Activated CD8-positive, alpha-beta T cell treated with anti-CD3 and anti-CD28 coated beads, Interleukin-2, amount 10 ng/mL, durations not matched to agents 7 days and 5 days (primary cell): ENCODE results near the gene TLCD3B. TPM values are rescaled to one million over a fixed set of nuclear protein-coding genes. Genes with fewer than 3 reads are reported as not detected.
A peak's percentile ranks its signal among the peaks of the same experiment; 100 is the strongest.

ENCODE experiments used
- ATAC-seq: fragments of 150-1000 bp; cut with Tn5 transposase; one replicate; pipeline ENCODE4 v1.10.0; 2021; ENCODE audit warnings: moderate library complexity
- CTCF ChIA-PET: fragments of 350-600 bp; sonication (Branson Sonifier 250); formaldehyde crosslinking; loops from one replicate; lab custom pipeline; 2021; ENCODE audit warnings: antibody characterized with exemption; lab: Charles Lee
- POLR2A ChIA-PET: fragments of 350-600 bp; sonication (Branson Sonifier 250); formaldehyde crosslinking; loops from one replicate; lab custom pipeline; 2021; ENCODE audit warnings: antibody characterized with exemption; lab: Charles Lee
- DNase-seq: peaks from one replicate; pipeline ENCODE4 v3.0.0-alpha.2; 2020
- H3K27ac Mint-ChIP-seq: one replicate; pipeline ENCODE4 v1.8.0; 2021; ENCODE audit warnings: mild to moderate bottlenecking, mixed read lengths
- H3K27me3 Mint-ChIP-seq: one replicate; pipeline ENCODE4 v1.8.0; 2021; ENCODE audit warnings: low read depth, mixed read lengths
- H3K36me3 Mint-ChIP-seq: one replicate; pipeline ENCODE4 v1.8.0; 2021; ENCODE audit warnings: low read depth, mixed read lengths
- H3K4me1 Mint-ChIP-seq: one replicate; pipeline ENCODE4 v1.8.0; 2021; ENCODE audit warnings: low read depth, mixed read lengths
- H3K4me3 Mint-ChIP-seq: one replicate; pipeline ENCODE4 v1.8.0; 2021; ENCODE audit warnings: mild to moderate bottlenecking, mixed read lengths
- H3K9me3 Mint-ChIP-seq: one replicate; pipeline ENCODE4 v1.8.0; 2022; ENCODE audit warnings: mixed read lengths; ENCODE audit not compliant: insufficient read depth
- total RNA-seq, 2 experiments: library from RNA; stranded (reverse); gene quantifications; one replicate each; pipeline ENCODE4 v1.2.3, GENCODE V29; 2021

TLCD3B gene
- total RNA-seq, 2 experiments from 2014 or later, result 4.6 TPM

DNA sequence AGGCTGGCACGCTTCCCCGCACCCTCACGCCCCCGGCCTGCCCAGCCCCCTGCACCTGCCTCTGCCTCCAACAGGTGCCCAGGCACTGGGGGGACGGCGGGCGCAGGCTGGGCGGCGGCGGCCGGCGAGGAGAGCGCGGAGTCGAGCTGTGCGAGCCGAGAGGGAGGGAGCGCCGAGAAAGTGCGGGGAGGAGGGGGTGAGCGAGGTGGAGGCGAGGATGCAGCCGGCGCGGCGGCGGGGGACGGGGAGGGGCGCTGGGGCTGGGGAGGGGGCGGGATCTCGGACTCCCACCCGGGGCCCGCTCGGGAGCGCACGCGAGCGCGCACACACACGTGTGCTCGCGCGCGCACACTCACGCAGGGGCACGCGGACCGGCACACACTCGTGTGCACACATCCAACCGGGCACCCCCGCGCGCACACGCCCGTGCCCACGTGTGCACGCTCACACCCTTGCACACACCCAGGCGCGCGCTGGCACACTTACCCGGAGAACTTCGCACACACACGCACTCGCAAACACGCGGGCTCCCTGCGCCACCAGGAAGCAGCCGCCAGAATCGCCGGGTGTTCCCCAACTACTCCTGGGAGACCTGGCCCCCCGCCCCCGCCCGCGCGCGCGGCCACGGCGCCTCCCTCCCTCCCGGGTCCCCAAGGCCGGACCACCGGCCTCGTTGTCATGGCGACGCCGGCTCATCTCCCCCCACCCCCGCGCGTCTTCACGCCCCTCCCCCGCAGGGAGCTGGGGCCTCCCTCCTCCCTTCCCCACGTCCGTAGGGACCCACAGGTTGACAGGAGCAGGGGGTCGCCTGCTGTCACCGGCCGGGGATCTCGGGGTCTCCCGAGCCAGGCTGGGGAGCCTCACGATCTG, 20.0 kb downstream of the TLCD3B start, which contains the start of gene DOC2A:
TSS of gene DOC2A (minus strand) at position 184 of the 870 bp plus-strand sequence. CDS start 805 bp downstream, outside the sequence.
- Mint-ChIP-seq H3K9me3 (no peaks in the 10 kb centered on the region), H3K4me1 (peaks cover 10% of the 10 kb centered on the region), H3K36me3 (peaks cover 2% of the 10 kb centered on the region), H3K27me3 (peaks cover 27% of the 10 kb centered on the region), H3K4me3 (peak within 1 kb of the TSS; percentile 69), H3K27ac (no peak within 1 kb of the TSS)
- peak; percentile 47 for DNase-seq
- peak; percentile 62 for ATAC-seq
- ChIA-PET POLR2A (no interaction called here), CTCF (no interaction called here)

DNA sequence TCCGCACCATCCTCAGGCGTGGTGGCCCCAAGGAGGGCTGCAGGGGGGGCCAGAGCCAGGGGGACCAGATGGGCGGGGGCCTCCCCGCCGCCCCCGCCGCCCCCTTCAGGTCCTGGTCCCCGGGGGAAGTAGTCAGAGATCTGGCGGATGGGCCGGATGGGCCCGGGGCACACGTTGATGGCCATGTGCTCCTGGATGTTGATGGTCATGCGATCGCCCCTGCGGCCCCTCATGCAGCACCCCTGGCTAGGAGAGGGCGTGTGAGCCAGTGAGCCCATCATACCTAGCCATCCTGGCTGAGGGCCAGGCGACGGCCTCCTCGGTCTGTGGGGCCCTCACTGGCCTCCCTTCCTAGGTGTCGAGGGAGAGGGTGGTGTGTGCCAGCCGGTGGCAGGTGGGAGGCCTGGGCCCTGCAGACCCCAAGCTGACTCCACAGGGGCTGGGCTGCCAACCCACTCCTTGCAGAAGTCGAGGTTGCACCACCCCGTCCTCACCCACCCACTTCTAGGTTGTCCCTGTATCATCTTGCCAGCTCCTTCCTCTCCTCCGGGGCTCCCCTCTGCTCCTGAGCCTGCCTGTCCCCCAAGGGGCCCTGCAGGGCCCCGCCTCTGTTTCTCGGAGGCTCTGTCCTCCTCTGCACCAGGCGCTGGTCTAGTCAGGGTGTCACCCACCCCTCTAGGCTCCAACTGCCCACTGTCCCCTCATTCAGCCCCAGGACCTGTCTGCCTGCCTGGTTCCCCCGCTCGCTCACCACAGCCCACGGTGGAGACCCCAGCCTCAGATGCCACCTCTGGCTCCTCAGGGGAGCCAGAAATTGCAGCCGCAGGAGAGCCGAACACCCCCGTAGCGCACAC, 20.9 kb downstream of the TLCD3B start:
- DNase-seq, result no peak
- ChIA-PET POLR2A (interaction anchor here (0.6 kb wide), 1 partner anchor 1178 kb away, joined by 3 read pairs; no protein-coding TSS in a partner anchor), CTCF (interaction anchor here (1.4 kb wide), 1 partner anchor 308 kb away, joined by 3 read pairs; no protein-coding TSS in a partner anchor)
- Mint-ChIP-seq H3K36me3 (peaks cover 4% of the 10 kb centered on the region), H3K4me1 (peaks cover 11% of the 10 kb centered on the region), H3K27ac (no peak overlapping the region), H3K4me3 (peak overlapping the region; percentile 56), H3K9me3 (no peaks in the 10 kb centered on the region), H3K27me3 (peaks cover 27% of the 10 kb centered on the region)
- ATAC-seq, result peak; percentile 22

DNA sequence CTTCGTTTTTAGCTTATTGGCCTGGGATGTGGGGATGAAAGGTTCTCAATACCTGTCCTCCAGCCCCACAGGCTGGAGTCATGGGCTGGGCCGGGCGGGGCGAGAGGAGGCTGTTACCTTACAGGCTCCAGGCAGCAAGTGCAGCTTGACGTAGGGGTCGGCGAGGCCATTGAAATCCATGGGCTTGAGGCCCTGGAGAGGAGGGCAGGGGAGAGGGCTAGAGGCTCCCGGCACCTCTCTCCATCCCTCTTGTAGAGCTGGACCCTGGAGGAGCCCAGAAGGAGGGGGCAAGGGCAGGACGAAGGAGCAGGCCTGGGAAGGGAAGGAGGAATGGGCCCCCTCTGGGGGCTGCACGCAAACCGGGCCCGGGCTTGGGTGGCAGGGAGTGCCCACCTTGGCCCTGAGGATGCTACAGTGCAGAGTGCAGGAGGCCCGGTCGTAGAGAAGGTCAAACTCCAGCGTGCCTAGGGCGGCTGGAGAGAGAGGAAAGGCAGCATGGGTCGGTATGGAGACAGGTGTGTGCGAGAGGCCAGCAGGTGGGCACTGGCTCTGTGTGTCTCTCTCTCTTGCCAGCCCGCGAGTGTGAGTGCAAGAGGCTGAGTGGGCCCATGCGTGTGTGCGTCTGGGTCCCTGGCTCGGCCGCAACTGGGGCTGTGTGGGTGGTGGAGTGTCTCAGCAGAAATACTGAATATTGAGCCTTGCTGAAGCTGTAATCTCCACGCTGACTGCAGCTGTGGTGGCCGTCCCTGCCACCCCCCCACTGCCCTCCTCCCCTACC, 21.8 kb downstream of the TLCD3B start:
- Mint-ChIP-seq H3K4me3 (no peak overlapping the region), H3K27me3 (peaks cover 24% of the 10 kb centered on the region), H3K27ac (no peak overlapping the region), H3K36me3 (peaks cover 4% of the 10 kb centered on the region), H3K4me1 (peaks cover 11% of the 10 kb centered on the region), H3K9me3 (no peaks in the 10 kb centered on the region)
- DNase-seq (no peak), ATAC-seq (no peak)
- POLR2A ChIA-PET, result interaction anchor here (1.3 kb wide), 1 partner anchor 318 kb away, joined by 4 read pairs; no protein-coding TSS in a partner anchor
- CTCF ChIA-PET, result interaction anchor here (1.1 to 1.4 kb wide), 2 partner anchors 12 to 307 kb away, joined by 3 to 4 read pairs; no protein-coding TSS in a partner anchor

DNA sequence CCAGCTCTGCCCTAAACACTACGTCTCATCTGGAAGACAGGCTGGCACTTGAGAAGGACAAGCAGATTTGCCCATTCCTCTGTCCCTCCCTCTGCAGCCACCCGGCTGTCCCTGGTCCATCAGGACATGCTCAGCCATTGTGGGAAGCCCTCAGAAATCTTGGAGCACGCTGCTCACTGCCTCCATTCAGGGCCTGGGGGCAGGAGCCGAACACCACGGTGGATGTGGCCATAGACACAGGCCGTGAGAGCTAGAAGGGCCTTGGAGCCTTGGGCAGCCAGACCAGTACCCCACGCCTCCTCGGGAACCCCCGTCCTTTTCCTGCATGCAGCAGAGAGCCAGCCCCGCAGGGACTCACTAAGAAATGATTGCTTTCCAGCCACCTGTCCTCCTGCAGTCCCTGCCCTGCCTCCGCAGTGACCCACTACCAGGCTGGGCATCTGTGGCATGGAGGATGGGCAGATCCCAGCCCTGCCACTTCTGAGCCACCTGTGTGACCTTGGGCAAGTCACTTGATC, 23.6 kb downstream of the TLCD3B start:
- Mint-ChIP-seq H3K27me3 (peaks cover 22% of the 10 kb centered on the region), H3K9me3 (no peaks in the 10 kb centered on the region), H3K4me1 (peaks cover 11% of the 10 kb centered on the region), H3K4me3 (no peak overlapping the region), H3K36me3 (peaks cover 13% of the 10 kb centered on the region), H3K27ac (no peak overlapping the region)
- ATAC-seq, result no peak
- POLR2A ChIA-PET, result interaction anchor here (1.3 kb wide), 1 partner anchor 316 kb away, joined by 4 read pairs; no protein-coding TSS in a partner anchor
- CTCF ChIA-PET, result no interaction called here
- no peak for DNase-seq

DNA sequence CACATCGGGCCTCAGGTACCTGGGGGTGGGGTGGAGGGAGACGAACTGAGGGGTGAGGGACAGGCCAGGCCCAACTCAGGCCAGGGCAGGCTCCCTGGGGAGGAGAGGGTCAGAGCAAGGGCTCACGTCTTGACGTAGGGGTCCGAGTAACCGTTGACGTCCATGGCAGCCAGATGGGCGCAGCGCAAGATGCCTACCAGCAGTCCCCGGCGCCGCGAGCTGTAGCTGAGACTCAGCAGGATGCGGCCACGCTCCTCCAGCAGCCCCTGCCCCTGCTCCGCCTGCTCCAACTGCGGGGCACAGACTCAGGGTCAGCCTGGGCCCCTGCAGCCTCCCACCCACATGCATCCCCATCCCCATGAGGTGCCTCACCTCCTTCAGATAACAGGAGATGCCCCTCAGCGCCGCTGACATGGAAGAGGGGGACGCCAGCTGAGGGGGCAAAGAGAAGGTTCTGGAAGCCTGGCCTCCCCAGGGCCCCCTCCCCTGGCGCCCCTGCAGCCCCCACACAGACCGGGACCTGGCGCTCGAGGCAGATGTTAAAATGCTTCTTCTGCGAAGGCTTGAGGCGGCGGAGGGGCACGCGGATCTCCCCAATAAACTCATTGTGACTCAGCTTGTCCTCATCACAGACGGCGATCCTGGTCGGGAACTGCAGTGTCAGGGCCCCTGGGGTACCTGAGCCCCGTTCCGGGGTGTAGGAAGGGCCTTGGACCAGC, 24.3 kb downstream of the TLCD3B start:
- no peak for DNase-seq
- no peak for ATAC-seq
- H3K27me3 Mint-ChIP-seq, result peaks cover 16% of the 10 kb centered on the region
- no peaks in the 10 kb centered on the region for H3K9me3 Mint-ChIP-seq
- peaks cover 7% of the 10 kb centered on the region for H3K4me1 Mint-ChIP-seq
- ChIA-PET CTCF (interaction anchor here (1.2 to 1.3 kb wide), 3 partner anchors 10 to 48 kb away, joined by 3 to 6 read pairs (median 5); no protein-coding TSS in a partner anchor), POLR2A (interaction anchor here (1.2 kb wide), 1 partner anchor 33 kb away, joined by 3 read pairs; the partner anchor contains the start of gene TAOK2)
- H3K4me3 Mint-ChIP-seq, result no peak overlapping the region
- no peak overlapping the region for H3K27ac Mint-ChIP-seq
- H3K36me3 Mint-ChIP-seq, result peaks cover 16% of the 10 kb centered on the region

DNA sequence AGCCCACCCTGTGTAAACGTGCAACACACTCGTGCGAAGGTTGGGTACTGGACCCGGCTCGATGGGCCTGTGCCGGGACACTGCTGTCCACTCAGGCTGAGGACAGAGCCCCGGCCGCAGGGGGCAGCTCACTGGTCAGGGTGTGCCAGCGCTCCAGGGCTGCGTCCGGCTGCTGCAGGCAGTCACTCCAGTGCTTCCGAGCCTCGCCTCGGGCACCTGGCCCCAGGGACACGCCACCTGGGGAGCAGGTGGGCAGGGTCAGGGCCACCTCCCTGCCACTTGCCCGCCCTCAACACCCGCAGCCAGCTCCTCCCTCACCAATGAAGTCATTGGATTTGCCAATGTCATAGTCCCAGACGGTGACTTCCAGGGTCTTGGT, 25.0 kb downstream of the TLCD3B start:
- Mint-ChIP-seq H3K27me3 (peaks cover 13% of the 10 kb centered on the region), H3K4me1 (peaks cover 7% of the 10 kb centered on the region), H3K36me3 (peaks cover 16% of the 10 kb centered on the region), H3K27ac (no peak overlapping the region), H3K4me3 (no peak overlapping the region), H3K9me3 (no peaks in the 10 kb centered on the region)
- ChIA-PET CTCF (interaction anchor here (0.7 to 2.2 kb wide), 10 partner anchors 9 to 305 kb away, joined by 3 to 6 read pairs (median 4); partner anchors contain the start of genes KCTD13 and MAZ), POLR2A (interaction anchor here (0.5 to 1.2 kb wide), 2 partner anchors 32 to 133 kb away, joined by 3 read pairs; partner anchors contain the start of gene TAOK2)
- no peak for ATAC-seq
- DNase-seq, result no peak

DNA sequence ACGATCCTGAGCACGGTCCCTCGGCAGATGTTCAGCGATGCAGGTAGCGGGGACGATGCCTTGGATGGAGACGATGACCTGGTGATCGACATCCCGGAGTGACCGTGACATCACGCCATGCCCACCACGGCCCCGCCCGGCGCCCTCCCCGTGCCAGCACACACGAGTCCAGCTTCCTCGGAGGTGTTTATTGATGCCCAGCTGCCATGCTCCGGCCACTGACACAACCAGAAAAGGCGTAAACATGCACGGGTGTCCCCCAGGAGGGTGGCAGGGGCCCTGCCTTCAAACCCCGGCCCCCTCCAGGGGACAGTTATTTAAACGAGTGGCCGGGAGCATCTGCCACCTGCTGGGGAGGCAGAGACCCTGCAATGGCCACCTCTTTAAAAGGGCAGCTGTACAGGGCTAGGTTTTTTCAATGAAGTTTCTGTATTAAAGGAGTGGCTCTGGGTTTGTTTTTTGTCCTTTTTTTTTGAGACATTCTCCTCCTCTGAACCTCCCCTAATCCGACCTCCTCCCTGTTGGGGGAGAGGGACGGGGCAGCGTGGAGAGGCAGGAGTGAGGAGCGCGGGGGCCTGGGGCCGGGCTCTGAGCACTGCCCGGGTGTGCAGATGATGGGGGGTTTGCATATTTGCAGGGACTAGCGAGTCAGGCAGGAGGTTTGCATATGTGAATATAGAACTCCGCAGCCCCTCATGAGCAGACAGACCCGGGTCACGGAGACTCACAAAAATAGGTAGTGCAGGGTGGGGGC, 25.6 kb downstream of the TLCD3B start:
- Mint-ChIP-seq H3K4me1 (peaks cover 6% of the 10 kb centered on the region), H3K9me3 (no peaks in the 10 kb centered on the region), H3K27me3 (peaks cover 11% of the 10 kb centered on the region), H3K36me3 (peaks cover 16% of the 10 kb centered on the region), H3K4me3 (no peak overlapping the region), H3K27ac (no peak overlapping the region)
- ATAC-seq, result peak; percentile 51
- peak; percentile 53 for DNase-seq
- POLR2A ChIA-PET, result interaction anchor here (0.5 to 1.3 kb wide), 3 partner anchors 32 to 305 kb away, joined by 3 to 4 read pairs (median 3); partner anchors contain the start of gene TAOK2
- CTCF ChIA-PET, result interaction anchor here (0.7 to 2.2 kb wide), 10 partner anchors 9 to 304 kb away, joined by 3 to 6 read pairs (median 4); partner anchors contain the start of genes KCTD13 and MAZ

DNA sequence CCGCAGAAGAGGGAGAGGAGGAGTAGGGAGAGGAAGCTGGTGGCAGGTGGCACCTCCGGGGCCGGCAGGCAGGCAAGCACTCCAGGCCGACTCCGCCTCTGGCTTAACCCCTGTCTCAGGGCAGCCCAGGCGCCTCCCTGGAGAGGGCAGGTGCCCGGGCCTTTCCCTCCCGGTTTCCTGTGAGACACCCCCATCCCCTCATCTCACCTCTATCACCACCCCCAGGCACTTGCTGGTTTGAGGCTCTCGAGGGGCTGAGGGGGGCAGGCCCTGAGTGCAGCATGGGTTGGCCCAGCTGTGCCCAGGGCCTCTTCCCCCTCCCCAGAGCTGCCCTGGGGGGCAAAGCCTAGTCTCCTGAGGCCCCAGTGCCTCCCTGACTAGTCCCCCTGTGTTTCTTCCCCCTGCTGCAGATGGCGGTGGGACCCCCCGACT, 26.2 kb downstream of the TLCD3B start:
- Mint-ChIP-seq H3K27me3 (peaks cover 5% of the 10 kb centered on the region), H3K36me3 (peaks cover 18% of the 10 kb centered on the region), H3K9me3 (no peaks in the 10 kb centered on the region), H3K27ac (no peak overlapping the region), H3K4me3 (no peak overlapping the region), H3K4me1 (peaks cover 2% of the 10 kb centered on the region)
- POLR2A ChIA-PET, result interaction anchor here (0.8 to 1.3 kb wide), 2 partner anchors 9 to 305 kb away, joined by 3 to 4 read pairs; partner anchors contain the start of gene HIRIP3
- DNase-seq, result no peak
- ATAC-seq, result peak; percentile 2
- CTCF ChIA-PET, result interaction anchor here (0.7 to 2.2 kb wide), 4 partner anchors 23 to 304 kb away, joined by 3 to 6 read pairs (median 4); partner anchors contain the start of gene TMEM219

DNA sequence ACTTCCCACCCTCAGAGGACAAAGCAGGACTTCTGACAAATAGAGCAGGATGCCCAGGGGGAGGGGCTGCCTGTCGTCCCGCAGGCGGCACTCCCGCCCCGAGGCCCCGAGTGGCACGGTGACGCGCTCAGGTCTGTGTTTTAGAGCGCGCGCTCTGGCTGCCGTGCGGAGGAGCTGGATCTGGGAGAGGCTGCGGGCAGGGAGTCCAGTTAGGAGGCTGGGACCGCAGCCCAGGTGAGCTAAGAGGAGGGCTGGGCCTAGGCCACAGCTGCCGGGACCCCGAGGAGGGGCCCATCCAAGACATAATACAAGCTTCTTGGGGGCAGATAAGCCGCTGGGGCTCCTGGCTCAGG, 26.7 kb downstream of the TLCD3B start:
- ATAC-seq (no peak), DNase-seq (no peak)
- ChIA-PET CTCF (interaction anchor here (0.7 to 2.2 kb wide), 4 partner anchors 23 to 304 kb away, joined by 3 to 6 read pairs (median 4); partner anchors contain the start of gene TMEM219), POLR2A (interaction anchor here (0.8 to 1.3 kb wide), 2 partner anchors 9 to 304 kb away, joined by 3 to 4 read pairs; partner anchors contain the start of gene HIRIP3)
- no peak overlapping the region for H3K4me3 Mint-ChIP-seq
- peaks cover 22% of the 10 kb centered on the region for H3K36me3 Mint-ChIP-seq
- no peaks in the 10 kb centered on the region for H3K9me3 Mint-ChIP-seq
- H3K27ac Mint-ChIP-seq, result no peak overlapping the region
- peaks cover 6% of the 10 kb centered on the region for H3K4me1 Mint-ChIP-seq
- H3K27me3 Mint-ChIP-seq, result peaks cover under 1% of the 10 kb centered on the region
